ENCODE results near the gene PRKX. TPM values are rescaled to one million over a fixed set of nuclear protein-coding genes. Genes with fewer than 3 reads are reported as not detected.

Gene PRKX
- total and polyA plus RNA-seq, 2 of the 13 experiments (the other 11 are each of a cell fraction or from before 2014, with no cell fraction given) = 0.01 to 0.15 TPM

DNA sequence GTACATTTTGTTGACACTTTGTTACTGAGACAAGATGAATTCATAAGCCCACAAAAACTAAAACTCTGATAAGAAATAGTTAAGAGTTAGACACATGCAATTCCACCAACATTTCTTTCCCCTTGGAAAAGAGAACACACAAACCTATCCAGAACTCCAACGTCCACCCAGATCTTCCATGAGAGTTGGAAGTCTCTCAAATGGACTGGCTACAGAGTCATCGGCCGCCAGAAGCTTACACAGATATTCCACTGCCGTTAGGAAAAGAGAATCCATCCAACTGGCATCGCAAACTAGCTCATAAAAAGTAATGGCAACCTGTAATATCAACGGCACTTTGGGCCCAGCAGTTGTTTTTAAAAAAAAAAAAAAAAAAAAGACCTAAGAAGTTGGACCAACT is 114.7 kb downstream of the PRKX start:
- no peaks in the 10 kb centered on the region for H3K36me3 ChIP-seq (replicated peaks in 1 of 2; ENCODE audit: control insufficient read depth in 1 of 2, insufficient read depth in 2 of 2, low read length in 2 of 2)
- intact Hi-C loops (cut with micrococcal nuclease; ENCODE audit: unreplicated experiment) = no loop called here
- H3K79me2 ChIP-seq (ENCODE audit: insufficient read depth, low read length) = no peaks in the 10 kb centered on the region
- H3K27ac ChIP-seq (ENCODE audit: extremely low read length, insufficient read depth, low read length) = no peak overlapping the region
- CTCF ChIA-PET (ENCODE audit: low intra/inter-chr PET ratio, low total read pairs) = no interaction called here
- H4K20me1 ChIP-seq (ENCODE audit: insufficient read depth, low read length) = no peaks in the 10 kb centered on the region
- no peak for ATAC-seq
- no peak for FAIRE-seq
- 16% methylated on average over 6 of the region's 6 CpGs for WGBS (ENCODE audit: low lambda C conversion rate)
- H3K4me2 ChIP-seq (ENCODE audit: low read depth, low read length) = no peak overlapping the region
- no peak overlapping the region for H3K4me3 ChIP-seq (replicated peaks in 1 of 3; ENCODE audit: insufficient read depth in 1 of 3, low read depth in 2 of 3, low read length in 3 of 3)
- no peaks in the 10 kb centered on the region for H3K4me1 ChIP-seq (ENCODE audit: insufficient read depth, low read length)
- no TSS peak for BruUV-seq (replicated peaks)
- DNase-seq (ENCODE audit: low spot score) = no peak
- H3K27me3 ChIP-seq (ENCODE audit: control insufficient read depth in 1 of 2, insufficient read depth in 2 of 2, low read length in 2 of 2) = no peaks in the 10 kb centered on the region
- TF ChIP-seq MIER3 (CRISPR knock-in tag; IDR thresholded peaks at IDR 0.05; ENCODE audit: borderline replicate concordance) (no peak), SMAD9 (CRISPR knock-in tag; IDR thresholded peaks at IDR 0.05) (no peak), TBL1XR1 (IDR thresholded peaks at IDR 0.05; ENCODE audit: borderline replicate concordance, low read length, partially characterized antibody) (no peak), NR2F6 (IDR thresholded peaks at IDR 0.05) (no peak), NR2F6 (CRISPR knock-in tag; IDR thresholded peaks at IDR 0.05) (no peak), ZNF292 (CRISPR knock-in tag; IDR thresholded peaks at IDR 0.05; ENCODE audit: borderline replicate concordance, low read depth) (no peak), ZZZ3 (CRISPR knock-in tag; IDR thresholded peaks at IDR 0.05; ENCODE audit: borderline replicate concordance) (no peak), ZNF543 (CRISPR knock-in tag; IDR thresholded peaks at IDR 0.05) (no peak), ZNF205 (CRISPR knock-in tag; IDR thresholded peaks at IDR 0.05) (no peak), ZNF530 (CRISPR knock-in tag; IDR thresholded peaks at IDR 0.05; ENCODE audit: low read depth) (no peak)
- TF ChIP-seq, protein P1, sequence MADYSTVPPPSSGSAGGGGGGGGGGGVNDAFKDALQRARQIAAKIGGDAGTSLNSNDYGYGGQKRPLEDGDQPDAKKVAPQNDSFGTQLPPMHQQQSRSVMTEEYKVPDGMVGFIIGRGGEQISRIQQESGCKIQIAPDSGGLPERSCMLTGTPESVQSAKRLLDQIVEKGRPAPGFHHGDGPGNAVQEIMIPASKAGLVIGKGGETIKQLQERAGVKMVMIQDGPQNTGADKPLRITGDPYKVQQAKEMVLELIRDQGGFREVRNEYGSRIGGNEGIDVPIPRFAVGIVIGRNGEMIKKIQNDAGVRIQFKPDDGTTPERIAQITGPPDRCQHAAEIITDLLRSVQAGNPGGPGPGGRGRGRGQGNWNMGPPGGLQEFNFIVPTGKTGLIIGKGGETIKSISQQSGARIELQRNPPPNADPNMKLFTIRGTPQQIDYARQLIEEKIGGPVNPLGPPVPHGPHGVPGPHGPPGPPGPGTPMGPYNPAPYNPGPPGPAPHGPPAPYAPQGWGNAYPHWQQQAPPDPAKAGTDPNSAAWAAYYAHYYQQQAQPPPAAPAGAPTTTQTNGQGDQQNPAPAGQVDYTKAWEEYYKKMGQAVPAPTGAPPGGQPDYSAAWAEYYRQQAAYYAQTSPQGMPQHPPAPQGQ (CRISPR knock-in tag; IDR thresholded peaks at IDR 0.05; ENCODE audit: borderline replicate concordance) = no peak
- TF ChIP-seq, protein P2, sequence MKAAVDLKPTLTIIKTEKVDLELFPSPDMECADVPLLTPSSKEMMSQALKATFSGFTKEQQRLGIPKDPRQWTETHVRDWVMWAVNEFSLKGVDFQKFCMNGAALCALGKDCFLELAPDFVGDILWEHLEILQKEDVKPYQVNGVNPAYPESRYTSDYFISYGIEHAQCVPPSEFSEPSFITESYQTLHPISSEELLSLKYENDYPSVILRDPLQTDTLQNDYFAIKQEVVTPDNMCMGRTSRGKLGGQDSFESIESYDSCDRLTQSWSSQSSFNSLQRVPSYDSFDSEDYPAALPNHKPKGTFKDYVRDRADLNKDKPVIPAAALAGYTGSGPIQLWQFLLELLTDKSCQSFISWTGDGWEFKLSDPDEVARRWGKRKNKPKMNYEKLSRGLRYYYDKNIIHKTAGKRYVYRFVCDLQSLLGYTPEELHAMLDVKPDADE (CRISPR knock-in tag; IDR thresholded peaks at IDR 0.05) = no peak
- TF ChIP-seq, protein P3, sequence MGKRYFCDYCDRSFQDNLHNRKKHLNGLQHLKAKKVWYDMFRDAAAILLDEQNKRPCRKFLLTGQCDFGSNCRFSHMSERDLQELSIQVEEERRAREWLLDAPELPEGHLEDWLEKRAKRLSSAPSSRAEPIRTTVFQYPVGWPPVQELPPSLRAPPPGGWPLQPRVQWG (CRISPR knock-in tag; IDR thresholded peaks at IDR 0.05; ENCODE audit: borderline replicate concordance, low read depth) = no peak
- H2AFZ ChIP-seq (ENCODE audit: low read length) = no peak overlapping the region
- POLR2A ChIA-PET = no interaction called here
- in situ Hi-C loops (cut with HindIII; ENCODE audit: extremely low pct_ligation_motif_present, low pct_unique_long_range_greater_than_20kb) = no loop called here
- no peaks in the 10 kb centered on the region for H3K9me3 ChIP-seq (ENCODE audit: low read length)
- no peak overlapping the region for H3K9ac ChIP-seq (ENCODE audit: insufficient read depth, low read depth, low read length)
